Heart left ventricle (tissue), 16 donors: ENCODE data around the gene IGFBPL1. TPM values are rescaled to one million over a fixed set of nuclear protein-coding genes. Genes with fewer than 3 reads are reported as not detected.

Experiments
- ATAC-seq, 4 donors: fragments of 200-7000 bp; cut with Tn5 transposase; one replicate each; pipeline ENCODE4 v1.9.1; 2020 to 2022; ENCODE audit warnings: moderate library complexity in 4 of 4, mild to moderate bottlenecking in 3 of 4, moderate number of reproducible peaks in 1 of 4
- DNase-seq, 5 donors: peaks; one replicate each; pipeline ENCODE4 v3.0.0-alpha.2; 2020
- H3K27ac ChIP-seq, 12 donors: fragments of 200-600 bp; sonication (generic) in 4 of 12; one replicate each; pipeline versions ENCODE4 v1.5.0 to v1.8.0; 2016 to 2022; ENCODE audit warnings: mild to moderate bottlenecking in 2 of 12
- H3K27me3 ChIP-seq, 9 donors: fragments of 200-600 bp; sonication (generic) in 2 of 9; one replicate each; pipeline versions ENCODE4 v1.5.1 to v1.8.0; 2016 to 2022; ENCODE audit warnings: mild to moderate bottlenecking in 3 of 9
- H3K36me3 ChIP-seq, 9 donors: fragments of 200-600 bp; sonication (generic) in 2 of 9; one replicate each; pipeline versions ENCODE4 v1.5.0 to v1.8.0; 2018 to 2022; ENCODE audit warnings: mild to moderate bottlenecking in 2 of 9
- H3K4me1 ChIP-seq, 12 donors: fragments of 200-600 bp; sonication (generic) in 4 of 12; one replicate each; pipeline versions ENCODE4 v1.5.0 to v1.8.0; 2016 to 2022; ENCODE audit warnings: mild to moderate bottlenecking in 3 of 12
- H3K4me3 ChIP-seq, 12 donors: fragments of 200-600 bp; sonication (generic) in 4 of 12; one replicate each; pipeline versions ENCODE4 v1.5.0 to v1.8.0; 2017 to 2022; ENCODE audit warnings: mild to moderate bottlenecking in 9 of 12, moderate library complexity in 4 of 12
- H3K9me3 ChIP-seq, 12 donors: fragments of 200-600 bp; sonication (generic) in 4 of 12; one replicate each; pipeline versions ENCODE4 v1.5.0 to v1.8.0; 2016 to 2022; ENCODE audit warnings: mild to moderate bottlenecking in 1 of 12
- CTCF ChIP-seq, 12 donors: fragments of 200-600 bp; sonication (generic) in 4 of 12; IDR thresholded peaks; one replicate each; pipeline versions ENCODE4 v1.5.0 to v1.8.0; 2018 to 2022; ENCODE audit warnings: antibody characterized with exemption in 12 of 12, mild to moderate bottlenecking in 5 of 12
- POLR2A ChIP-seq, 2 donors: fragments of 450-650 bp; IDR thresholded peaks; one replicate each; pipeline ENCODE4 v1.6.1; 2017; ENCODE audit warnings: antibody characterized with exemption in 2 of 2, mild to moderate bottlenecking in 2 of 2, moderate library complexity in 2 of 2
- WGBS, 4 donors: extraction: QIAGEN DNeasy Blood & Tissue Kit in 2 of 4; methylation state at CpG; one replicate each; pipeline versions ENCODE4 v1.1.5 to v1.1.7; 2013 to 2018; 5-methylcytosine and 5-hydroxymethylcytosine counted together
- intact Hi-C, 10 donors: fragments of 100-400 bp; cut with DNase I; formaldehyde crosslinking; loops; one replicate each; pipeline versions ENCODE4 v1.11.1 to v1.14.2; 2022
- polyA plus RNA-seq, 2 donors: library from polyadenylated mRNA; stranded (reverse); fragments of 200-250 nt; gene quantifications; one replicate each; pipeline ENCODE4 v1.2.3, GENCODE V29; 2013
- total RNA-seq, 9 donors: library from RNA; depleted of rRNA in 2 of 9; stranded (reverse); fragments of >200 nt in 2 of 9; fragmentation: NEBNext Ultra II Directional in 3 of 9; extraction: Animal tissue kit (Norgen Biotek cat#: 25700) in 3 of 9; gene quantifications; one replicate each; pipeline versions ENCODE4 v1.1.0 to v1.2.4, GENCODE V29; 2016 to 2023
- donor health status: ischemic (EF 13 %, LVEDD 7.1; RV severe dilation, severe dysfunction).
- donor health status: healthy with polysubstance abuse.
- donor health status: DM: no; HTN: yes; CAD: no.
- donor health status: DM: no; HTN: no; CAD: no.
- donor health status: ischemic (EF 25% LVEDD 6.9; RV normal size, moderate dysfunction).
- donor health status: ischemic (EF 25% LVEDD 5.7; RV mildly dilated, moderate dysfunction).
- donor health status: healthy.
- donor health status: DM: yes; HTN: yes; CAD: no.
- donor health status: ischemic (EF 35%, LVEDD 5.7; RV mildly dilated, moderate dysfunction).
- donor health status: nonischemic (EF 11% LVEDD 7.7; RV severe dilation, severe dysfunction).
- donor health status: DM: yes; HTN: yes; CAD: no.
- donor health status: PGD.
- donor health status: ischemic (EF 29% LVEDD 5.4; RV normal size, mild dysfunction).
- donor health status: nonischemic (EF 23%, LVEDD 6.1; RV moderate dilation, normal function).

IGFBPL1 gene
- total and polyA plus RNA-seq, 11 donors, result 0.19 to 0.26 TPM; not detected in 9

GRCh38 chr9:38443181-38443580 lies 18.9 kb upstream of the IGFBPL1 start:
- Histone ChIP-seq H3K27me3 (peaks cover 0 to 12% (median 0%) of the 10 kb centered on the region in 9 donors), H3K4me1 (no peaks in the 10 kb centered on the region), H3K4me3 (no peak overlapping the region), H3K36me3 (no peaks in the 10 kb centered on the region), H3K9me3 (no peaks in the 10 kb centered on the region), H3K27ac (no peak overlapping the region)
- TF ChIP-seq POLR2A (IDR thresholded peaks at IDR 0.05) (no peak), CTCF (IDR thresholded peaks at IDR 0.05) (no peak)
- no peak for ATAC-seq
- intact Hi-C loops, result no loop called here
- 35 to 53% (median 46%) methylated on average over 7 of the region's 7 CpGs for WGBS, 4 donors
- DNase-seq, result no peak

GRCh38 chr9:38442473-38443096 lies 18.3 kb upstream of the IGFBPL1 start:
- ATAC-seq (no peak), DNase-seq (no peak)
- Histone ChIP-seq H3K4me3 (no peak overlapping the region), H3K9me3 (no peaks in the 10 kb centered on the region), H3K36me3 (no peaks in the 10 kb centered on the region), H3K27me3 (peaks cover 0 to 12% (median 0%) of the 10 kb centered on the region in 9 donors), H3K4me1 (no peaks in the 10 kb centered on the region), H3K27ac (no peak overlapping the region)
- WGBS, 4 donors, result 54 to 69% (median 59%) methylated on average over 6 to 8 of the region's 8 CpGs
- TF ChIP-seq POLR2A (IDR thresholded peaks at IDR 0.05) (no peak), CTCF (IDR thresholded peaks at IDR 0.05) (no peak)
- intact Hi-C loops, result no loop called here

GRCh38 chr9:38441347-38442085 lies 17.3 kb upstream of the IGFBPL1 start:
- intact Hi-C loops, result no loop called here
- Histone ChIP-seq H3K9me3 (no peaks in the 10 kb centered on the region), H3K4me3 (no peak overlapping the region), H3K36me3 (no peaks in the 10 kb centered on the region), H3K4me1 (no peaks in the 10 kb centered on the region), H3K27me3 (peaks cover 0 to 12% (median 0%) of the 10 kb centered on the region in 9 donors), H3K27ac (no peak overlapping the region)
- 81 to 85% (median 82%) methylated on average over 7 to 8 of the region's 8 CpGs for WGBS, 4 donors
- TF ChIP-seq CTCF (IDR thresholded peaks at IDR 0.05) (no peak), POLR2A (IDR thresholded peaks at IDR 0.05) (no peak)
- ATAC-seq (no peak), DNase-seq (no peak)

- no peak for TF ChIP-seq CTCF (IDR thresholded peaks at IDR 0.05)
- TF ChIP-seq POLR2A (IDR thresholded peaks at IDR 0.05), result no peak
- Histone ChIP-seq H3K4me1 (no peaks in the 10 kb centered on the region), H3K36me3 (no peaks in the 10 kb centered on the region), H3K9me3 (no peaks in the 10 kb centered on the region), H3K27me3 (peaks cover 0 to 12% (median 0%) of the 10 kb centered on the region in 9 donors), H3K4me3 (no peak overlapping the region), H3K27ac (no peak overlapping the region)
- no peak for ATAC-seq
- intact Hi-C loops, result no loop called here
- no peak for DNase-seq
- WGBS, 4 donors, result 72 to 82% (median 81%) methylated on average over 3 of the region's 3 CpGs
Observed at GRCh38 chr9:38440516-38440915, 16.3 kb upstream of the IGFBPL1 start.
